ENCODE measurements around the gene VILL.

GRCh38 chr3:38031022-38031994 is 40.7 kb downstream of the VILL start:
- TF ChIP-seq CTCF (IDR thresholded peaks at IDR 0.05 in 2 of 3, conservative IDR thresholded peaks at IDR 0.05 in 1 of 3; ENCODE audit: borderline replicate concordance in 1 of 3, insufficient read depth in 1 of 3, low read depth in 2 of 3, low read length in 2 of 3) (no peak), EGR1 (IDR thresholded peaks at IDR 0.05; ENCODE audit: low read depth) (no peak), POLR2AphosphoS5 (IDR thresholded peaks at IDR 0.05; ENCODE audit: low read depth, low read length) (peak; percentile 59), POLR2A (IDR thresholded peaks at IDR 0.05; ENCODE audit: borderline replicate concordance, extremely low read depth, insufficient read depth, insufficient read length) (no peak), MAX (IDR thresholded peaks at IDR 0.05) (no peak), EZH2 (IDR thresholded peaks at IDR 0.05) (no peak), RAD21 (IDR thresholded peaks at IDR 0.05; ENCODE audit: low read depth) (no peak), TCF7L2 (IDR thresholded peaks at IDR 0.05; ENCODE audit: borderline replicate concordance, extremely low read depth, insufficient read depth, insufficient read length) (no peak)
